ENCODE results near the gene YKT6. TPM values are rescaled to one million over a fixed set of nuclear protein-coding genes. Genes with fewer than 3 reads are reported as not detected.

Gene YKT6
- total RNA-seq, 4 donors from 2014 or later = 43.3 to 50.7 (median 49.7) TPM

DNA sequence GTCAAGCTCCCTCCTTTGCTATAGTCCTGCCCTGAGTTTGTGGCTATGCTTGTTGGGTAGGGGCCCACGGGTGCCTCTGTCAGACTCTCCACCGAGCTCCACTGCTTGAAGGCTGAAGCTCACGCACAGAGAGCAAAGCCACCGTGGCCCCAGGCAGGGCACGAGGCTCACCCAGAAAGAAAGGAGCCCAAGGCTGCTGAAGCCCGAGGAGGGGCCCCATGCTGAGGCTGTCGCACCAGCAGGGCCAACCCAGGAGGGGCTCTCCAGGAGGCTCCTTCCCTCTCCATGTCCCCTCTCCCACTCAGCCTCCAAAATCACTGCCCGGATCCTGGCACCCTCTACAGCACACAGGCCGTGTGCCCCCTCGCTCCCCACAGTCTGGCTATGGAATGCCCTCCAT lies 50.5 kb downstream of the YKT6 start:
- no peak for TF ChIP-seq CTCF (IDR thresholded peaks at IDR 0.05; ENCODE audit: low read depth)

- TF ChIP-seq CTCF (IDR thresholded peaks at IDR 0.05; ENCODE audit: low read depth) = no peak
These were observed 51.1 kb downstream of the YKT6 start for GRCh38 chr7:44251881-44252280.

GRCh38 chr7:44256459-44256858 lies 55.7 kb downstream of the YKT6 start:
- no peak for TF ChIP-seq CTCF (IDR thresholded peaks at IDR 0.05; ENCODE audit: low read depth)

- TF ChIP-seq CTCF (IDR thresholded peaks at IDR 0.05; ENCODE audit: low read depth) = no peak
These were observed 56.4 kb downstream of the YKT6 start for GRCh38 chr7:44257213-44257612.

- no peak for TF ChIP-seq CTCF (IDR thresholded peaks at IDR 0.05; ENCODE audit: low read depth)
These were observed 57.0 kb downstream of the YKT6 start for GRCh38 chr7:44257618-44258422.

- no peak for TF ChIP-seq CTCF (IDR thresholded peaks at IDR 0.05; ENCODE audit: low read depth)
These were observed 57.6 kb downstream of the YKT6 start for GRCh38 chr7:44258423-44258760.

- no peak for TF ChIP-seq CTCF (IDR thresholded peaks at IDR 0.05; ENCODE audit: low read depth)
These were observed 58.2 kb downstream of the YKT6 start for GRCh38 chr7:44258865-44259546.

Data from subcutaneous adipose tissue (tissue), 4 donors.